WTC11 (cell line): ENCODE measurements around the gene RAPGEF5. TPM values are rescaled to one million over a fixed set of nuclear protein-coding genes. Genes with fewer than 3 reads are reported as not detected.

Source experiments
- ATAC-seq: fragments of 200-7000 bp; cut with Tn5 transposase; 2 replicates; pipeline ENCODE4 v1.10.0; 2021; ENCODE audit warnings: mild to moderate bottlenecking, moderate library complexity
- CTCF ChIA-PET: fragments of 300-600 bp; sonication (Branson Sonifier 250); formaldehyde crosslinking; loops from one replicate; lab custom pipeline; 2021; ENCODE audit warnings: antibody characterized with exemption; lab: Charles Lee
- POLR2A ChIA-PET: fragments of 350-600 bp; sonication (Branson Sonifier 250); formaldehyde crosslinking; loops from one replicate; lab custom pipeline; 2021; ENCODE audit warnings: antibody characterized with exemption; lab: Charles Lee
- DNase-seq: peaks from one replicate; pipeline ENCODE4 v3.0.0; 2021; ENCODE audit warnings: low spot score
- H3K27ac Mint-ChIP-seq: 2 replicates; pipeline ENCODE4 v1.8.0; 2021; ENCODE audit warnings: mixed read lengths
- H3K27me3 Mint-ChIP-seq: 2 replicates; pipeline ENCODE4 v1.8.0; 2021; ENCODE audit warnings: low read depth, mild to moderate bottlenecking, moderate library complexity, mixed read lengths
- H3K36me3 Mint-ChIP-seq: 2 replicates; pipeline ENCODE4 v1.8.0; 2021; ENCODE audit warnings: mixed read lengths
- H3K4me1 Mint-ChIP-seq: 2 replicates; pipeline ENCODE4 v1.8.0; 2022; ENCODE audit warnings: mixed read lengths
- H3K4me3 Mint-ChIP-seq: 2 replicates; pipeline ENCODE4 v1.8.0; 2021; ENCODE audit warnings: mild to moderate bottlenecking, moderate library complexity, mixed read lengths
- H3K9me3 Mint-ChIP-seq: 2 replicates; pipeline ENCODE4 v1.8.0; 2021; ENCODE audit warnings: mixed read lengths
- ATF1 ChIP-seq: sonication (generic); formaldehyde crosslinking; IDR thresholded peaks from 2 replicates; pipeline ENCODE4 v1.8.1; 2023; ENCODE audit warnings: mild to moderate bottlenecking, moderate library complexity, missing genetic modification reagents
- ATF6 ChIP-seq: sonication (generic); formaldehyde crosslinking; IDR thresholded peaks from 2 replicates; pipeline ENCODE4 v1.8.1; 2023; ENCODE audit warnings: mild to moderate bottlenecking, missing genetic modification reagents
- E2F1 ChIP-seq: sonication (generic); formaldehyde crosslinking; IDR thresholded peaks from 2 replicates; pipeline ENCODE4 v1.8.0; 2022; ENCODE audit warnings: mild to moderate bottlenecking, missing genetic modification reagents
- JAZF1 ChIP-seq: fragments of 250-450 bp; sonication (Bioruptor Pico); IDR thresholded peaks from 2 replicates; pipeline ENCODE4 v1.9.0; 2021; ENCODE audit warnings: moderate library complexity, mild to moderate bottlenecking, inconsistent platforms
- MXD4 ChIP-seq: fragments of 250-450 bp; sonication (Bioruptor Pico); IDR thresholded peaks from 2 replicates; pipeline ENCODE4 v1.8.0; 2021; ENCODE audit warnings: mild to moderate bottlenecking, moderate library complexity, borderline replicate concordance
- NFATC4 ChIP-seq: fragments of 250-450 bp; sonication (Bioruptor Pico); IDR thresholded peaks from 2 replicates; pipeline ENCODE4 v1.9.0; 2021; ENCODE audit warnings: mild to moderate bottlenecking
- NR1H2 ChIP-seq: sonication (generic); formaldehyde crosslinking; IDR thresholded peaks from 2 replicates; pipeline ENCODE4 v1.9.0; 2021; ENCODE audit warnings: mild to moderate bottlenecking, moderate library complexity, missing genetic modification reagents
- PRDM15 ChIP-seq: sonication (generic); formaldehyde crosslinking; IDR thresholded peaks from 2 replicates; pipeline ENCODE4 v1.8.0; 2022; ENCODE audit warnings: missing genetic modification reagents
- PREB ChIP-seq: sonication (generic); formaldehyde crosslinking; IDR thresholded peaks from 2 replicates; pipeline ENCODE4 v1.8.1; 2022; ENCODE audit warnings: mild to moderate bottlenecking, missing genetic modification reagents, moderate library complexity, borderline replicate concordance
- SMAD4 ChIP-seq: sonication (generic); formaldehyde crosslinking; IDR thresholded peaks from 2 replicates; pipeline ENCODE4 v1.8.0; 2022; ENCODE audit warnings: mild to moderate bottlenecking, missing genetic modification reagents
- ZBTB21 ChIP-seq: sonication (generic); formaldehyde crosslinking; IDR thresholded peaks from 2 replicates; pipeline ENCODE4 v1.8.1; 2023; ENCODE audit warnings: mild to moderate bottlenecking, missing genetic modification reagents, borderline replicate concordance
- ZNF416 ChIP-seq: fragments of 250-450 bp; sonication (Bioruptor Pico); IDR thresholded peaks from 2 replicates; pipeline ENCODE4 v1.9.0; 2021; ENCODE audit warnings: mild to moderate bottlenecking, inconsistent platforms
- ZSCAN18 ChIP-seq: fragments of 250-450 bp; sonication (Bioruptor Pico); IDR thresholded peaks from 2 replicates; pipeline ENCODE4 v2.1.2; 2022; ENCODE audit warnings: mild to moderate bottlenecking, moderate library complexity
- total RNA-seq: library from RNA; stranded (reverse); gene quantifications from 3 replicates; pipeline ENCODE4 v1.2.3, GENCODE V29; 2021
- TF ChIP-seq, protein P1 (sequence below): sonication (generic); formaldehyde crosslinking; IDR thresholded peaks from 2 replicates; pipeline ENCODE4 v1.8.1; 2022; ENCODE audit warnings: low read depth, missing genetic modification reagents, borderline replicate concordance
- TF ChIP-seq, protein P2 (sequence below): sonication (generic); formaldehyde crosslinking; IDR thresholded peaks from 2 replicates; pipeline ENCODE4 v1.8.1; 2023; ENCODE audit warnings: mild to moderate bottlenecking, missing genetic modification reagents
- TF ChIP-seq, protein P3 (sequence below): sonication (generic); formaldehyde crosslinking; IDR thresholded peaks from 2 replicates; pipeline ENCODE4 v1.8.0; 2022; ENCODE audit warnings: mild to moderate bottlenecking, missing genetic modification reagents
- TF ChIP-seq, protein P4 (sequence below): fragments of 250-450 bp; sonication (Bioruptor Pico); IDR thresholded peaks from 2 replicates; pipeline ENCODE4 v1.9.0; 2021; ENCODE audit warnings: mild to moderate bottlenecking

Gene RAPGEF5
- total RNA-seq, 1 experiment from 2014 or later: 12.3 TPM

DNA sequence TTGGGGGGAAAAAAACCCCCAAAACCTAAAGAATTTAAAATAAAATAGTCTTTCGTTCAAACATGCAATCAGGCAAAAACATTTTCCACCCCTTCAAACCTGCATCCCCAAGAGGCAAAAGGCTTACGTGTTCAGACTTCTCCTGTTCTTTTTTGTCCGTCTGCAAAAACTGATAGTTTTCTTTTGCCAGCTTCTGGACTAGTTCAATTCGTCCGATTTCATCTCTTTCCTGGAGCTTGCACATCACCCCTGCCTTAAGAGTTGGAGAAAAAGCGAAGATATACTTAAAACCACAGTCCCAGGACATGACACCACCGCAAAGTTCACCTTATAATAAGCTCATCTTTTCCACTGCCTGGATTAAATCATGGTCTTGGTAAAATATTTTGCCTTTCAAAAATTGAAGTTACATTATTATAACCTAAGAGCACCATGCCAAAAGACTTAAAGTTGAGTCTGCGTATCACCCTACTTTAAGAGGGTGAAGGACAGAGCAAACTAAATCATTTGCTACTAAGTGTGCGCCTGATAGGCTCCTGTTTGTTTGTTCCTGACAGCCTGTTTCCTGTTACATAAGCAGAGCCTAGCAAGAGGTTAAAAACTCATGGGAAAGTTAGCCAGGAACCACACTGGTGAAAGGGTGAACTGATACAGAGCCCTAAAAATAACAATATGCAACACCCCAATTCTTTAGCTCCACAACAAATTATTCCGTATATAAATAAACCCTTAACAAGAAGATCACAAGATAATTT lies 137.0 kb downstream of the RAPGEF5 start (continued):
- TF ChIP-seq ZSCAN18 (CRISPR knock-in tag) (no peak), PRDM15 (no peak), E2F1 (CRISPR knock-in tag) (no peak), NR1H2 (no peak), ZNF416 (no peak)
- TF ChIP-seq, protein P1, sequence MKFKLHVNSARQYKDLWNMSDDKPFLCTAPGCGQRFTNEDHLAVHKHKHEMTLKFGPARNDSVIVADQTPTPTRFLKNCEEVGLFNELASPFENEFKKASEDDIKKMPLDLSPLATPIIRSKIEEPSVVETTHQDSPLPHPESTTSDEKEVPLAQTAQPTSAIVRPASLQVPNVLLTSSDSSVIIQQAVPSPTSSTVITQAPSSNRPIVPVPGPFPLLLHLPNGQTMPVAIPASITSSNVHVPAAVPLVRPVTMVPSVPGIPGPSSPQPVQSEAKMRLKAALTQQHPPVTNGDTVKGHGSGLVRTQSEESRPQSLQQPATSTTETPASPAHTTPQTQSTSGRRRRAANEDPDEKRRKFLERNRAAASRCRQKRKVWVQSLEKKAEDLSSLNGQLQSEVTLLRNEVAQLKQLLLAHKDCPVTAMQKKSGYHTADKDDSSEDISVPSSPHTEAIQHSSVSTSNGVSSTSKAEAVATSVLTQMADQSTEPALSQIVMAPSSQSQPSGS: no peak
- TF ChIP-seq, protein P2, sequence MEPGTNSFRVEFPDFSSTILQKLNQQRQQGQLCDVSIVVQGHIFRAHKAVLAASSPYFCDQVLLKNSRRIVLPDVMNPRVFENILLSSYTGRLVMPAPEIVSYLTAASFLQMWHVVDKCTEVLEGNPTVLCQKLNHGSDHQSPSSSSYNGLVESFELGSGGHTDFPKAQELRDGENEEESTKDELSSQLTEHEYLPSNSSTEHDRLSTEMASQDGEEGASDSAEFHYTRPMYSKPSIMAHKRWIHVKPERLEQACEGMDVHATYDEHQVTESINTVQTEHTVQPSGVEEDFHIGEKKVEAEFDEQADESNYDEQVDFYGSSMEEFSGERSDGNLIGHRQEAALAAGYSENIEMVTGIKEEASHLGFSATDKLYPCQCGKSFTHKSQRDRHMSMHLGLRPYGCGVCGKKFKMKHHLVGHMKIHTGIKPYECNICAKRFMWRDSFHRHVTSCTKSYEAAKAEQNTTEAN: no peak

GRCh38 chr7:22219036-22219435 lies 137.9 kb downstream of the RAPGEF5 start:
- H3K27ac Mint-ChIP-seq: no peak overlapping the region
- no peak overlapping the region for H3K4me3 Mint-ChIP-seq
- CTCF ChIA-PET: no interaction called here
- peaks cover 16% of the 10 kb centered on the region for H3K36me3 Mint-ChIP-seq
- no peak for DNase-seq
- H3K9me3 Mint-ChIP-seq: peaks cover 15% of the 10 kb centered on the region
- H3K4me1 Mint-ChIP-seq: peaks cover 22% of the 10 kb centered on the region
- POLR2A ChIA-PET: no interaction called here
- no peaks in the 10 kb centered on the region for H3K27me3 Mint-ChIP-seq
- no peak for ATAC-seq
- TF ChIP-seq PREB (CRISPR knock-in tag) (no peak), MXD4 (no peak), ATF1 (CRISPR knock-in tag) (no peak), ATF6 (CRISPR knock-in tag) (no peak), JAZF1 (CRISPR knock-in tag) (no peak), NFATC4 (CRISPR knock-in tag) (no peak), SMAD4 (CRISPR knock-in tag) (no peak), ZBTB21 (CRISPR knock-in tag) (no peak)
- TF ChIP-seq, protein P3, sequence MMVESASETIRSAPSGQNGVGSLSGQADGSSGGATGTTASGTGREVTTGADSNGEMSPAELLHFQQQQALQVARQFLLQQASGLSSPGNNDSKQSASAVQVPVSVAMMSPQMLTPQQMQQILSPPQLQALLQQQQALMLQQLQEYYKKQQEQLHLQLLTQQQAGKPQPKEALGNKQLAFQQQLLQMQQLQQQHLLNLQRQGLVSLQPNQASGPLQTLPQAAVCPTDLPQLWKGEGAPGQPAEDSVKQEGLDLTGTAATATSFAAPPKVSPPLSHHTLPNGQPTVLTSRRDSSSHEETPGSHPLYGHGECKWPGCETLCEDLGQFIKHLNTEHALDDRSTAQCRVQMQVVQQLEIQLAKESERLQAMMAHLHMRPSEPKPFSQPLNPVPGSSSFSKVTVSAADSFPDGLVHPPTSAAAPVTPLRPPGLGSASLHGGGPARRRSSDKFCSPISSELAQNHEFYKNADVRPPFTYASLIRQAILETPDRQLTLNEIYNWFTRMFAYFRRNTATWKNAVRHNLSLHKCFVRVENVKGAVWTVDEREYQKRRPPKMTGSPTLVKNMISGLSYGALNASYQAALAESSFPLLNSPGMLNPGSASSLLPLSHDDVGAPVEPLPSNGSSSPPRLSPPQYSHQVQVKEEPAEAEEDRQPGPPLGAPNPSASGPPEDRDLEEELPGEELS (CRISPR knock-in tag): no peak
- TF ChIP-seq, protein P2: no peak
- TF ChIP-seq, protein P4, sequence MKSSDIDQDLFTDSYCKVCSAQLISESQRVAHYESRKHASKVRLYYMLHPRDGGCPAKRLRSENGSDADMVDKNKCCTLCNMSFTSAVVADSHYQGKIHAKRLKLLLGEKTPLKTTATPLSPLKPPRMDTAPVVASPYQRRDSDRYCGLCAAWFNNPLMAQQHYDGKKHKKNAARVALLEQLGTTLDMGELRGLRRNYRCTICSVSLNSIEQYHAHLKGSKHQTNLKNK (CRISPR knock-in tag): no peak
